Glutamatergic neuron (in vitro differentiated cells): ENCODE measurements around the gene COP1. TPM values are rescaled to one million over a fixed set of nuclear protein-coding genes. Genes with fewer than 3 reads are reported as not detected.

Source experiments
- DNase-seq: peaks from one replicate; pipeline ENCODE4 v3.0.0; 2022
- H3K27ac Mint-ChIP-seq: one replicate; pipeline ENCODE4 v1.8.0; 2020; ENCODE audit warnings: mild to moderate bottlenecking, mixed read lengths, inconsistent platforms; ENCODE audit not compliant: unreplicated experiment
- H3K27me3 Mint-ChIP-seq: one replicate; pipeline ENCODE4 v1.8.0; 2020; ENCODE audit warnings: mild to moderate bottlenecking, moderate library complexity, mixed read lengths, inconsistent platforms; ENCODE audit not compliant: unreplicated experiment
- H3K36me3 Mint-ChIP-seq: one replicate; pipeline ENCODE4 v1.8.0; 2020; ENCODE audit warnings: mild to moderate bottlenecking, mixed read lengths, inconsistent platforms; ENCODE audit not compliant: unreplicated experiment
- H3K4me1 Mint-ChIP-seq: one replicate; pipeline ENCODE4 v1.8.0; 2020; ENCODE audit warnings: mild to moderate bottlenecking, low read depth, mixed read lengths, inconsistent platforms; ENCODE audit not compliant: unreplicated experiment
- H3K4me3 Mint-ChIP-seq: one replicate; pipeline ENCODE4 v1.8.0; 2020; ENCODE audit warnings: mild to moderate bottlenecking, mixed read lengths, inconsistent platforms; ENCODE audit not compliant: unreplicated experiment
- H3K9me3 Mint-ChIP-seq: one replicate; pipeline ENCODE4 v1.8.0; 2020; ENCODE audit warnings: mild to moderate bottlenecking, moderate library complexity, mixed read lengths, inconsistent platforms; ENCODE audit not compliant: unreplicated experiment
- total RNA-seq: library from RNA; stranded (reverse); fragmentation: NEBNext Ultra II Directional; extraction: Animal tissue kit (Norgen Biotek cat#: 25700); gene quantifications from one replicate; pipeline ENCODE4 v1.2.1, GENCODE V29; 2021; ENCODE audit not compliant: unreplicated experiment
- TF ChIP-seq, protein P1 (sequence below): fragments of 200-600 bp; sonication (generic); IDR thresholded peaks from one replicate; pipeline ENCODE4 v1.5.0; 2021; ENCODE audit not compliant: partially characterized antibody, unreplicated experiment

The COP1 gene
- total RNA-seq, 1 donor from 2014 or later, result 52.3 TPM

DNA sequence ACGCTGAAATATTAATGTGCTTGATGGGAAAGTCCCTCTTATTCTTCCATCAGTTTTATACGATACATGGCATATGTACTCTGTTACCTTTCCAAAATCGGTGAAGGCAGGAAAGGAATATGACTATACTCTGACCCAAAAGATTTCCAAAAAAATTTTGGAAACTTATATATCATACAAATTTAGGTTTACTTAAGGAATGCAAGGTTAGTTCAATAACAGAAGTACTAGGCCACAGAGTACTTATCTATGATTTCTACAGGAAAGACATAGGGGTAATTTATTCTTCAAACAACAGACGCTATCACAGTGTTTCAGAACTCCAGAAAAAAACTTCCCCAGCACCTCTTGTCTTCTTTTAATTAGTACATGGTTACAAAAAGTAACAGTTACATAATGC is 84.8 kb downstream of the COP1 start:
- Mint-ChIP-seq H3K27ac (no peak overlapping the region), H3K9me3 (no peaks in the 10 kb centered on the region), H3K4me1 (no peaks in the 10 kb centered on the region), H3K36me3 (no peaks in the 10 kb centered on the region), H3K4me3 (no peak overlapping the region), H3K27me3 (no peaks in the 10 kb centered on the region)
- TF ChIP-seq, protein P1, sequence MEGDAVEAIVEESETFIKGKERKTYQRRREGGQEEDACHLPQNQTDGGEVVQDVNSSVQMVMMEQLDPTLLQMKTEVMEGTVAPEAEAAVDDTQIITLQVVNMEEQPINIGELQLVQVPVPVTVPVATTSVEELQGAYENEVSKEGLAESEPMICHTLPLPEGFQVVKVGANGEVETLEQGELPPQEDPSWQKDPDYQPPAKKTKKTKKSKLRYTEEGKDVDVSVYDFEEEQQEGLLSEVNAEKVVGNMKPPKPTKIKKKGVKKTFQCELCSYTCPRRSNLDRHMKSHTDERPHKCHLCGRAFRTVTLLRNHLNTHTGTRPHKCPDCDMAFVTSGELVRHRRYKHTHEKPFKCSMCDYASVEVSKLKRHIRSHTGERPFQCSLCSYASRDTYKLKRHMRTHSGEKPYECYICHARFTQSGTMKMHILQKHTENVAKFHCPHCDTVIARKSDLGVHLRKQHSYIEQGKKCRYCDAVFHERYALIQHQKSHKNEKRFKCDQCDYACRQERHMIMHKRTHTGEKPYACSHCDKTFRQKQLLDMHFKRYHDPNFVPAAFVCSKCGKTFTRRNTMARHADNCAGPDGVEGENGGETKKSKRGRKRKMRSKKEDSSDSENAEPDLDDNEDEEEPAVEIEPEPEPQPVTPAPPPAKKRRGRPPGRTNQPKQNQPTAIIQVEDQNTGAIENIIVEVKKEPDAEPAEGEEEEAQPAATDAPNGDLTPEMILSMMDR, result no peak
- no peak for DNase-seq

DNA sequence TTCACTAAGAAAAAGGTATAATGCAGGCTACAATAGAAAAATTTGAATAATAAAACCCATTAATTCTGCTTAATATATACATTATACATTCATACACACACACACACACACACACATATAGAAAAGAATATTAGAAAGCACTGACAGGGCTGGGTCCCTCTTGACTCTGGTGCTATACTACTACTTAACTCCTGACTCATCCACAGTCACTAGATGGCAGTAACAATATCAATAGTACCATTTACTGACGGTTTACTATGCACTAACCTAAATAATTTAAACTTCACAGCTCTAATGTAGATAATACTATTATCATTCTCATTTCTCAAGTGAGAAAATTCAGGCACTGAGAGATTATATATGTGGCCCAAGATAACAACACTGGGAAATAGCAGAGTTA is 87.5 kb downstream of the COP1 start:
- TF ChIP-seq, protein P1, result no peak

DNA sequence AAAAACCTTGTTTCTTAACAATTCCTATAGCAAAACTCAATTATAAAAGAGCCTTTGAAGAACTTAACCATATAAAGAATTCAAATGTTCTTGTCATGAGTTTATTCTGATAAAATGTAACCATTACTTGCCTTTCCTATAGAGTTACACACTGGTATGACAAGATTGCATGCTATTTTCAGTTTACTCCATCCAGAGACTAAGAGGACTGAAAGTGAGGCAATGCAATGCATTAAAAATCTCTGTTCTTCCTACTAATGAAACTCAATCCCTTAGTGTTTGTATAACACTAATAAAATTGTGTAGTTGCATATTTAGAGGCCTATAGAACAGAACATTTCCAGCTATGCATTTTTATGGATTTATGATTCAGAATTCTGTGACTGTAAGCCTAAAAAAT is 88.1 kb downstream of the COP1 start:
- Mint-ChIP-seq H3K9me3 (no peaks in the 10 kb centered on the region), H3K36me3 (no peaks in the 10 kb centered on the region), H3K4me1 (no peaks in the 10 kb centered on the region), H3K4me3 (no peak overlapping the region), H3K27ac (no peak overlapping the region), H3K27me3 (no peaks in the 10 kb centered on the region)
- DNase-seq, result no peak
- TF ChIP-seq, protein P1, result no peak

More for the DNA sequence above, 87.5 kb downstream of the COP1 start:
- Mint-ChIP-seq H3K36me3 (no peaks in the 10 kb centered on the region), H3K4me1 (no peaks in the 10 kb centered on the region), H3K4me3 (no peak overlapping the region), H3K27ac (no peak overlapping the region), H3K9me3 (no peaks in the 10 kb centered on the region), H3K27me3 (no peaks in the 10 kb centered on the region)
- no peak for DNase-seq

DNA sequence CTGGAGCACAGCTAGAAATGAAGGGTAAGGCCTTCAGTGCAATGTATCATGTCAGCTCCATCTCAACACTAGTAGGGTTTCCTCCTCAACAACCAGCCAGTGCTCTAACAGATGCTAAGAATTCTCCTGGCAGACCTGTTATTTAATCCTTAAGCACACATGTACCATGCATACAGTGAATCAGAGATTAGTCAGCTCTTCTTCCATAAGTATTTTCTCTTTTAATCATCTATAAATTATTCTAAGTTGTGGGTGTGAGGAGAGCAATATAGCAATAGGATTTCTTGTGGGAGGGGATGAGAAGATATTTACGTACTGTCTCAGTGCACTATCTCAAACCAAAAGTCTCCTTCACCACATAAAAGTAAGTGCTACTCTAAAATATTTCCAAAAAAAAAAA is 95.3 kb downstream of the COP1 start:
- no peak overlapping the region for H3K4me3 Mint-ChIP-seq
- no peak for DNase-seq
- no peaks in the 10 kb centered on the region for H3K9me3 Mint-ChIP-seq
- peaks cover 1% of the 10 kb centered on the region for H3K27me3 Mint-ChIP-seq
- no peak overlapping the region for H3K27ac Mint-ChIP-seq
- TF ChIP-seq, protein P1, result no peak
- peaks cover 4% of the 10 kb centered on the region for H3K36me3 Mint-ChIP-seq
- no peaks in the 10 kb centered on the region for H3K4me1 Mint-ChIP-seq

DNA sequence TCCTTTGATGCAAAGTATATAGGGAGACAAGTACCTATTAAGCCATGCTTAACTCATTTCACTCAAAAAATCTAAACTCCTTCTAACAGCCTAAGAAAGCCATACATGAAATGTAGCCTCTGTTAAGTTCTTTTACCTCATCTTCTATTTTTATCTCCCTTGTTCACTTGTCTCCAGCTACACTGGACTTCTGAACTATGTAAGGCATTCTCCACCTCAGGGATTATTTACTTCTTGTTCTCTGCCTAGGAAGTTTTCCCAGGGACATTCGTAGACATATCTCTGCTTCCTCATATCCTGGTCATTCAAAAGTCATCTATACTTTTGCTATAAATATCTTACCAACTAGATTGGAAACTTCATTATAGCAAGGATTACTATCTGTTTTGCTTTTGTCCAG is 96.9 kb downstream of the COP1 start:
- TF ChIP-seq, protein P1, result no peak
- H3K4me1 Mint-ChIP-seq, result no peaks in the 10 kb centered on the region
- no peaks in the 10 kb centered on the region for H3K9me3 Mint-ChIP-seq
- no peak overlapping the region for H3K27ac Mint-ChIP-seq
- peaks cover 1% of the 10 kb centered on the region for H3K27me3 Mint-ChIP-seq
- H3K36me3 Mint-ChIP-seq, result peaks cover 4% of the 10 kb centered on the region
- no peak overlapping the region for H3K4me3 Mint-ChIP-seq
- DNase-seq, result no peak
